Neural progenitor cell (in vitro differentiated cells): ENCODE measurements around the gene CFAP45. TPM values are rescaled to one million over a fixed set of nuclear protein-coding genes. Genes with fewer than 3 reads are reported as not detected.

Experiments used
- DNase-seq: peaks from one replicate; pipeline ENCODE4 v3.0.0-alpha.2; 2016; ENCODE audit warnings: low spot score
- H2AFZ ChIP-seq: fragments of 200-600 bp; sonication (generic); replicated peaks from 2 replicates; pipeline ENCODE4 v1.6.1; 2016; ENCODE audit warnings: antibody characterized with exemption
- H3F3A ChIP-seq: fragments of 200-600 bp; sonication (generic); 2 replicates; pipeline ENCODE4 v1.6.1; 2016; ENCODE audit warnings: antibody characterized with exemption, low read depth
- H3K27ac ChIP-seq: fragments of 200-600 bp; sonication (generic); 2 replicates; pipeline ENCODE4 v1.5.1; 2016; ENCODE audit warnings: mild to moderate bottlenecking
- H3K27me3 ChIP-seq: fragments of 200-600 bp; sonication (generic); 2 replicates; pipeline ENCODE4 v1.6.1; 2016; ENCODE audit warnings: mild to moderate bottlenecking, moderate library complexity
- H3K36me3 ChIP-seq: fragments of 200-600 bp; sonication (generic); 2 replicates; pipeline ENCODE4 v1.5.1; 2016
- H3K4me1 ChIP-seq: fragments of 200-600 bp; sonication (generic); 2 replicates; pipeline ENCODE4 v1.6.1; 2016; ENCODE audit warnings: mixed run types
- H3K4me2 ChIP-seq: fragments of 200-600 bp; sonication (generic); 2 replicates; pipeline ENCODE4 v1.6.1; 2016
- H3K4me3 ChIP-seq: fragments of 200-600 bp; sonication (generic); 2 replicates; pipeline ENCODE4 v1.5.1; 2016
- H3K79me2 ChIP-seq: fragments of 200-600 bp; sonication (generic); 2 replicates; pipeline ENCODE4 v1.6.1; 2016; ENCODE audit warnings: low read depth
- H3K9ac ChIP-seq: fragments of 200-600 bp; sonication (generic); 2 replicates; pipeline ENCODE4 v1.6.1; 2016
- H3K9me3 ChIP-seq: fragments of 200-600 bp; sonication (generic); 2 replicates; pipeline ENCODE4 v1.5.1; 2016; ENCODE audit warnings: low read depth
- H4K20me1 ChIP-seq: fragments of 200-600 bp; sonication (generic); 2 replicates; pipeline ENCODE4 v1.6.1; 2016; ENCODE audit warnings: low read depth
- H3K27ac Mint-ChIP-seq: 3 replicates; pipeline ENCODE4 v1.8.0; 2021; ENCODE audit warnings: mixed read lengths
- H3K27me3 Mint-ChIP-seq: 2 replicates; pipeline ENCODE4 v1.8.0; 2022; ENCODE audit warnings: low read depth, mild to moderate bottlenecking, inconsistent platforms, moderate library complexity, mixed read lengths; ENCODE audit not compliant: insufficient read depth
- H3K36me3 Mint-ChIP-seq: 3 replicates; pipeline ENCODE4 v1.8.0; 2021; ENCODE audit warnings: mixed read lengths
- H3K4me1 Mint-ChIP-seq: 3 replicates; pipeline ENCODE4 v1.8.0; 2021; ENCODE audit warnings: mixed read lengths
- H3K4me3 Mint-ChIP-seq: 3 replicates; pipeline ENCODE4 v1.8.0; 2021; ENCODE audit warnings: mild to moderate bottlenecking, moderate library complexity, mixed read lengths
- H3K9me3 Mint-ChIP-seq: 3 replicates; pipeline ENCODE4 v1.8.0; 2020; ENCODE audit warnings: mixed read lengths
- EZH2 ChIP-seq: fragments of 200-600 bp; sonication (generic); IDR thresholded peaks from 2 replicates; pipeline ENCODE4 v1.6.1; 2017; ENCODE audit warnings: antibody characterized with exemption, mild to moderate bottlenecking, moderate library complexity
- EZH2phosphoT487 ChIP-seq: fragments of 200-600 bp; sonication (generic); IDR thresholded peaks from 2 replicates; pipeline ENCODE4 v1.6.1; 2017; ENCODE audit warnings: antibody characterized with exemption
- total RNA-seq: library from RNA; depleted of rRNA; stranded (reverse); fragments of >200 nt; gene quantifications from 2 replicates; pipeline ENCODE4 v1.2.3, GENCODE V29; 2015; ENCODE audit warnings: low replicate concordance
- TF ChIP-seq, protein P1 (sequence below): fragments of 200-600 bp; sonication (generic); IDR thresholded peaks from 2 replicates; pipeline ENCODE4 v1.5.1; 2017; ENCODE audit warnings: antibody characterized with exemption, mild to moderate bottlenecking

CFAP45 gene
- total RNA-seq, 1 donor from 2014 or later: not detected

DNA sequence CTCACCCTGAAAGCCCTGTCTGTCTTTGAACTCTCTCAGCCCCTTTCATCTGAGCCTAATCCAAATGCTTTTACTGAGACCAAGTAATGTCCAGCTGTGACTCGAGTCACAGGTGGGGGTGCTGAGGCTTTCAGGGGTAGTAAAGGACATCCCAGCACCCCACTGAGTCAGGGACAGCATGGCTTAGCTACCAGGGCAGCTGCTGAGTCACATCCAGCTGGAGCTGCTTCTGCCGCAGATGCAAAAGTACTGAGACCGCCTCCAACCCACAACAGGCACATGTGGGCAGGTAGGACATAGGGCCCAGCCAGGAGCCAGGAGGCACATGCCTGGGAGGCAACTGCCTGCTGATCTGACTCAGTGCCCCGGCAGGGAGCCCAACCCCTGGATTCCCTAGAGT lies 30.8 kb downstream of the CFAP45 start:
- no peak overlapping the region for H2AFZ ChIP-seq
- no peak overlapping the region for H3K4me3 ChIP-seq
- no peaks in the 10 kb centered on the region for H3K79me2 ChIP-seq
- H3F3A ChIP-seq: no peaks in the 10 kb centered on the region
- TF ChIP-seq, protein P1, sequence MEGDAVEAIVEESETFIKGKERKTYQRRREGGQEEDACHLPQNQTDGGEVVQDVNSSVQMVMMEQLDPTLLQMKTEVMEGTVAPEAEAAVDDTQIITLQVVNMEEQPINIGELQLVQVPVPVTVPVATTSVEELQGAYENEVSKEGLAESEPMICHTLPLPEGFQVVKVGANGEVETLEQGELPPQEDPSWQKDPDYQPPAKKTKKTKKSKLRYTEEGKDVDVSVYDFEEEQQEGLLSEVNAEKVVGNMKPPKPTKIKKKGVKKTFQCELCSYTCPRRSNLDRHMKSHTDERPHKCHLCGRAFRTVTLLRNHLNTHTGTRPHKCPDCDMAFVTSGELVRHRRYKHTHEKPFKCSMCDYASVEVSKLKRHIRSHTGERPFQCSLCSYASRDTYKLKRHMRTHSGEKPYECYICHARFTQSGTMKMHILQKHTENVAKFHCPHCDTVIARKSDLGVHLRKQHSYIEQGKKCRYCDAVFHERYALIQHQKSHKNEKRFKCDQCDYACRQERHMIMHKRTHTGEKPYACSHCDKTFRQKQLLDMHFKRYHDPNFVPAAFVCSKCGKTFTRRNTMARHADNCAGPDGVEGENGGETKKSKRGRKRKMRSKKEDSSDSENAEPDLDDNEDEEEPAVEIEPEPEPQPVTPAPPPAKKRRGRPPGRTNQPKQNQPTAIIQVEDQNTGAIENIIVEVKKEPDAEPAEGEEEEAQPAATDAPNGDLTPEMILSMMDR: no peak
- TF ChIP-seq EZH2phosphoT487 (no peak), EZH2 (no peak)
- Mint-ChIP-seq H3K9me3 (peaks cover 1% of the 10 kb centered on the region), H3K27ac (peak overlapping the region; percentile 69), H3K4me3 (no peak overlapping the region), H3K4me1 (peaks cover 14% of the 10 kb centered on the region), H3K36me3 (no peaks in the 10 kb centered on the region), H3K27me3 (peaks cover 8% of the 10 kb centered on the region)
- no peak overlapping the region for H3K4me2 ChIP-seq
- no peaks in the 10 kb centered on the region for H3K36me3 ChIP-seq
- no peak for DNase-seq
- H3K27ac ChIP-seq: no peak overlapping the region
- no peak overlapping the region for H3K9ac ChIP-seq
- no peaks in the 10 kb centered on the region for H3K9me3 ChIP-seq
- H3K4me1 ChIP-seq: peaks cover 14% of the 10 kb centered on the region
- no peaks in the 10 kb centered on the region for H3K27me3 ChIP-seq
- H4K20me1 ChIP-seq: no peaks in the 10 kb centered on the region

DNA sequence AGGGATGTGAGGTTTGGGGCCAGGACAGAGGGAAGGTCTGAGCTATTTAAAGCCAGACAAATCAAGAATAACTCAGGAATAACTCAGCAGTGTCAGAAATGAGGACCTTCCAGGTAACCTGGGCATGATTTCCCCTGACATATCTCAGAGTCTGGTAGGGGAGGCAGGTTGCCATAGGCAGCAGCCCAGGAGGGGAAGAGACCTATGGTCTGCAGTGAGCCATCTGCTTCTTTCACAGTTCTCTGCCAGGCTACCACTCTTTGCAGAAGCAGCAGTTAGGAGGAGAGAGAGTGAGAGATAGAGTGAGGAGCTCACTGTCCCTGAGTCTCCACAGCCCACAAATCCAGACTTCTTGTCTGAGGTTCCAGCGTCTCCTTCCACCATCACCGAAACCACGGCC lies 31.2 kb downstream of the CFAP45 start:
- H3K36me3 ChIP-seq: no peaks in the 10 kb centered on the region
- H3K36me3 Mint-ChIP-seq: no peaks in the 10 kb centered on the region
- no peaks in the 10 kb centered on the region for H3K79me2 ChIP-seq
- peaks cover 14% of the 10 kb centered on the region for H3K4me1 Mint-ChIP-seq
- no peak for DNase-seq
- H3K4me3 ChIP-seq: no peak overlapping the region
- H3K9ac ChIP-seq: no peak overlapping the region
- H3K9me3 Mint-ChIP-seq: peaks cover 2% of the 10 kb centered on the region
- no peak overlapping the region for H3K4me2 ChIP-seq
- H2AFZ ChIP-seq: no peak overlapping the region
- peaks cover 7% of the 10 kb centered on the region for H3K27me3 Mint-ChIP-seq
- H3K27ac Mint-ChIP-seq: peak overlapping the region; percentile 69
- no peak overlapping the region for H3K27ac ChIP-seq
- peaks cover 14% of the 10 kb centered on the region for H3K4me1 ChIP-seq
- TF ChIP-seq, protein P1: no peak
- TF ChIP-seq EZH2phosphoT487 (no peak), EZH2 (no peak)
- no peaks in the 10 kb centered on the region for H3K27me3 ChIP-seq
- no peaks in the 10 kb centered on the region for H4K20me1 ChIP-seq
- H3F3A ChIP-seq: no peaks in the 10 kb centered on the region
- H3K4me3 Mint-ChIP-seq: no peak overlapping the region
- H3K9me3 ChIP-seq: no peaks in the 10 kb centered on the region

DNA sequence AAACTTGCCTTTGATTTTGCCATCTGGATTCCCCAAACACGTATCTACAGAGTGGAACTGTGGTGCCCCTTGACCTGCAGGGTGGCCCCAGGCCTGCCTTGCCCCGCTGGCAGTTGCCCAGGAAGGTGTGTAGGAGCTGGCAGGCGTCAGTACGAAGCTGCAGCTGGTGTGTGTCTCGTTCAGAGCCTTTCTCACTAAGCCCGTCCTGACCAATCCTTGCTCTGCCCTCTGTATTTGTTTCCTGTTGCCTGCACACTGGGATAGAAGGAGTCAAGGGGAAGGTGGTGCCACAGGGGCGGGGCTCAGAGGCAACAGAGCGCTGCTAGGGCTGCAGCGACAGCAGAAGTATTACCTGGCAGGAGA lies 32.3 kb downstream of the CFAP45 start:
- no peaks in the 10 kb centered on the region for H3K79me2 ChIP-seq
- Mint-ChIP-seq H3K27me3 (peaks cover 7% of the 10 kb centered on the region), H3K9me3 (peaks cover 2% of the 10 kb centered on the region), H3K36me3 (no peaks in the 10 kb centered on the region), H3K27ac (no peak overlapping the region), H3K4me1 (peaks cover 14% of the 10 kb centered on the region), H3K4me3 (no peak overlapping the region)
- H3K36me3 ChIP-seq: no peaks in the 10 kb centered on the region
- H3K9me3 ChIP-seq: no peaks in the 10 kb centered on the region
- no peaks in the 10 kb centered on the region for H4K20me1 ChIP-seq
- no peak overlapping the region for H3K4me3 ChIP-seq
- H3F3A ChIP-seq: no peaks in the 10 kb centered on the region
- no peaks in the 10 kb centered on the region for H3K27me3 ChIP-seq
- no peak for DNase-seq
- TF ChIP-seq EZH2 (no peak), EZH2phosphoT487 (no peak)
- TF ChIP-seq, protein P1: no peak
- no peak overlapping the region for H3K4me2 ChIP-seq
- H3K9ac ChIP-seq: no peak overlapping the region
- no peak overlapping the region for H2AFZ ChIP-seq
- no peak overlapping the region for H3K27ac ChIP-seq
- H3K4me1 ChIP-seq: peaks cover 14% of the 10 kb centered on the region
